Measurements from ENCODE around the gene OXNAD1.

DNA sequence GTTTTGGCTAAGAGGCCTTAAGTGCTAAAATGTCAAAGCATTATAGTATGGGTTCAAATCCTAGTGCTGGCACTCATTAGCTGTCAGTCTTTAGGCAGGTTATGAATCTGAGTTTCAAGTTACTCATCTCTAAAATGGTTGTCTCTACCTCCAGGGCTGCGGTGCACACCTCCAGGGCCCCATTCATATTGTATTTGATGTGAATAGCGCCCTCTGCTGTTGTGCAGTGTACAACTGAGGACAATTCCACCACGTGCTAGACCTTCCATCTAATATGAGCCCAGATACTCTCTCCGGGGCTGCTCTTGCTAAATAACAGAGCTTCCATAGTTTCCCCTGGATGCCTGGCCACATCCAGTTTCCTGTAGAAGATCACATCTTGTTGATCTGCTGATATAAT is 54.3 kb downstream of the OXNAD1 start:
- TF ChIP-seq, protein P1, sequence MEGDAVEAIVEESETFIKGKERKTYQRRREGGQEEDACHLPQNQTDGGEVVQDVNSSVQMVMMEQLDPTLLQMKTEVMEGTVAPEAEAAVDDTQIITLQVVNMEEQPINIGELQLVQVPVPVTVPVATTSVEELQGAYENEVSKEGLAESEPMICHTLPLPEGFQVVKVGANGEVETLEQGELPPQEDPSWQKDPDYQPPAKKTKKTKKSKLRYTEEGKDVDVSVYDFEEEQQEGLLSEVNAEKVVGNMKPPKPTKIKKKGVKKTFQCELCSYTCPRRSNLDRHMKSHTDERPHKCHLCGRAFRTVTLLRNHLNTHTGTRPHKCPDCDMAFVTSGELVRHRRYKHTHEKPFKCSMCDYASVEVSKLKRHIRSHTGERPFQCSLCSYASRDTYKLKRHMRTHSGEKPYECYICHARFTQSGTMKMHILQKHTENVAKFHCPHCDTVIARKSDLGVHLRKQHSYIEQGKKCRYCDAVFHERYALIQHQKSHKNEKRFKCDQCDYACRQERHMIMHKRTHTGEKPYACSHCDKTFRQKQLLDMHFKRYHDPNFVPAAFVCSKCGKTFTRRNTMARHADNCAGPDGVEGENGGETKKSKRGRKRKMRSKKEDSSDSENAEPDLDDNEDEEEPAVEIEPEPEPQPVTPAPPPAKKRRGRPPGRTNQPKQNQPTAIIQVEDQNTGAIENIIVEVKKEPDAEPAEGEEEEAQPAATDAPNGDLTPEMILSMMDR (conservative IDR thresholded peaks at IDR 0.05 in 1 of 2, IDR thresholded peaks at IDR 0.05 in 1 of 2; ENCODE audit: low read depth in 1 of 2, low read length in 2 of 2): peak in 1 of 2 donors; percentile 22
- no peak for TF ChIP-seq EZH2 (IDR thresholded peaks at IDR 0.05; ENCODE audit: low read length, missing control alignments)
